K562 treated with DMSO at 1 percent for 48 hours (cell line): ENCODE measurements around the gene OR4C11. TPM values are rescaled to one million over a fixed set of nuclear protein-coding genes. Genes with fewer than 3 reads are reported as not detected.

Experiments used
- total RNA-seq: library from RNA; unstranded; fragments of 300-600 nt; gene quantifications from 2 replicates; pipeline ENCODE4 v1.2.3, GENCODE V29; 2022; ENCODE audit warnings: low replicate concordance; ENCODE audit errors: extremely low read depth

OR4C11 gene, protein sequence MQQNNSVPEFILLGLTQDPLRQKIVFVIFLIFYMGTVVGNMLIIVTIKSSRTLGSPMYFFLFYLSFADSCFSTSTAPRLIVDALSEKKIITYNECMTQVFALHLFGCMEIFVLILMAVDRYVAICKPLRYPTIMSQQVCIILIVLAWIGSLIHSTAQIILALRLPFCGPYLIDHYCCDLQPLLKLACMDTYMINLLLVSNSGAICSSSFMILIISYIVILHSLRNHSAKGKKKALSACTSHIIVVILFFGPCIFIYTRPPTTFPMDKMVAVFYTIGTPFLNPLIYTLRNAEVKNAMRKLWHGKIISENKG
- not detected in 2 replicates for total RNA-seq

GRCh38 chr11:55607545-55607944, at the start of gene OR4C11:
OR4C11 (minus strand) TSS chr11:55607645; CDS start chr11:55604373, 3,272 bp downstream.

GRCh38 chr11:55648027-55648426, 40.6 kb upstream of the OR4C11 start, which contains the start of gene OR4S2:
OR4S2 (plus strand) TSS chr11:55648327; CDS start chr11:55650904, 2,577 bp downstream.

GRCh38 chr11:55634813-55635212, 27.4 kb upstream of the OR4C11 start, which contains the start of gene OR4P4:
OR4P4 (plus strand) TSS chr11:55635113.

GRCh38 chr11:55571828-55572227, 35.6 kb downstream of the OR4C11 start, which contains the start of gene OR4C16:
OR4C16 (plus strand) TSS chr11:55572128; CDS start chr11:55572128, 0 bp downstream.

GRCh38 chr11:55554169-55554568, 53.3 kb downstream of the OR4C11 start, which contains the start of gene OR4C15:
OR4C15 (plus strand) TSS chr11:55554469; CDS start chr11:55554469, 0 bp downstream.

Other genes starting within 250 kb of the OR4C11 start
- gene OR4A15, start 239.7 kb downstream of the OR4C11 start, total RNA-seq: not detected in 2 replicates
- not detected in 2 replicates for gene OR4C15, start 53.2 kb downstream of the OR4C11 start, total RNA-seq
- gene OR4C16, start 35.5 kb downstream of the OR4C11 start, total RNA-seq: not detected in 2 replicates
- gene OR4P4, start 27.5 kb upstream of the OR4C11 start, total RNA-seq: not detected in 2 replicates
- not detected in 2 replicates for gene OR4S2, start 40.7 kb upstream of the OR4C11 start, total RNA-seq
- gene OR4C6, start 54.6 kb upstream of the OR4C11 start, total RNA-seq: not detected in 2 replicates
- gene OR5D13, start 165.8 kb upstream of the OR4C11 start, total RNA-seq: not detected in 2 replicates
- not detected in 2 replicates for gene OR5D14, start 187.9 kb upstream of the OR4C11 start, total RNA-seq
- not detected in 2 replicates for gene OR5L1, start 203.7 kb upstream of the OR4C11 start, total RNA-seq
- not detected in 2 replicates for gene OR5D18, start 212.0 kb upstream of the OR4C11 start, total RNA-seq
- not detected in 2 replicates for gene OR5L2, start 219.6 kb upstream of the OR4C11 start, total RNA-seq
- gene OR5D16, start 231.1 kb upstream of the OR4C11 start, total RNA-seq: not detected in 2 replicates